GM21526 (cell line): ENCODE data around the gene CGREF1.

ENCODE experiments used
- ATAC-seq: cut with Tn5 transposase; IDR thresholded peaks from one replicate; pipeline ENCODE4 v1.9.1; 2021; ENCODE audit warnings: moderate library complexity; ENCODE audit not compliant: unreplicated experiment, low FRiP score

CGREF1 gene

GRCh38 chr2:27051902-27052645, 66.9 kb downstream of the CGREF1 start:
- ATAC-seq, result no peak

- ATAC-seq, result peak; percentile 57
Observed at GRCh38 chr2:27050996-27051901, 67.7 kb downstream of the CGREF1 start, which contains the start of gene AGBL5. Gene AGBL5 (plus strand): TSS chr2:27051668. CDS start chr2:27052959, 1,291 bp downstream.
